ELF-1 (cell line): ENCODE data around the gene ADGRA1.
"Not testable (repeated sequence)": the region's sequence is repeated elsewhere in the genome, so short reads cannot be mapped to it uniquely, and the experiment has no call there.

Experiments
- DNase-seq: peaks from one replicate; pipeline ENCODE4 v3.0.0-alpha.2; 2016; ENCODE audit warnings: low read depth, low spot score

ADGRA1 gene, protein sequence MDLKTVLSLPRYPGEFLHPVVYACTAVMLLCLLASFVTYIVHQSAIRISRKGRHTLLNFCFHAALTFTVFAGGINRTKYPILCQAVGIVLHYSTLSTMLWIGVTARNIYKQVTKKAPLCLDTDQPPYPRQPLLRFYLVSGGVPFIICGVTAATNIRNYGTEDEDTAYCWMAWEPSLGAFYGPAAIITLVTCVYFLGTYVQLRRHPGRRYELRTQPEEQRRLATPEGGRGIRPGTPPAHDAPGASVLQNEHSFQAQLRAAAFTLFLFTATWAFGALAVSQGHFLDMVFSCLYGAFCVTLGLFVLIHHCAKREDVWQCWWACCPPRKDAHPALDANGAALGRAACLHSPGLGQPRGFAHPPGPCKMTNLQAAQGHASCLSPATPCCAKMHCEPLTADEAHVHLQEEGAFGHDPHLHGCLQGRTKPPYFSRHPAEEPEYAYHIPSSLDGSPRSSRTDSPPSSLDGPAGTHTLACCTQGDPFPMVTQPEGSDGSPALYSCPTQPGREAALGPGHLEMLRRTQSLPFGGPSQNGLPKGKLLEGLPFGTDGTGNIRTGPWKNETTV

DNA sequence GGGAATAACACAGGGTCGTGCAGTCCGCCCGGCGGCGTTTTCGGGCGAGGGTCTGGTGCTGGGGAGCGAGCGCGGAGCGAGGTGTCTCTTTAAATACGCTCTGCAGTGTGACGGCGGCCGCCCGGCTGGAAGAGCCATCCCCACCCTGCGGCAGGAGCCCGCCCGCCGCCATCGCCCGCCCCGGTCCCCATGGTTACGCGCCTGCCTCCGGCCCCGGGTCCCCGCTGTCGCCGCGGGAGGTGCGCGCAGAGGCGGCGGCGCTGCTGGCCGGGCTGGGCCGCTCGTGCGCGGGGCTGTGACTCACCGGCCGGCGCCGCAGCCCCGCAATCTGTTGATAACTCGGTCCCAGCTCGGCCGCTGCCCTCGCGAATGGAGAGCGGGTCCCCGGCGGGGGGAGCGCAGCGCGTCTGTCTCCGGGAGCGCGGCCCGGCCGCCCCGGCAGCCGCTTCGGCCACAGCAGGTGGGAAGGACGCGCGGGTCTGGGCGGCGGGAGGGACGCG, at the start of gene ADGRA1:
ADGRA1 (plus strand) TSS at position 246 of the 500 bp plus-strand sequence. CDS start 986 bp downstream, outside the sequence.
- DNase-seq, result peak; percentile 45

DNA sequence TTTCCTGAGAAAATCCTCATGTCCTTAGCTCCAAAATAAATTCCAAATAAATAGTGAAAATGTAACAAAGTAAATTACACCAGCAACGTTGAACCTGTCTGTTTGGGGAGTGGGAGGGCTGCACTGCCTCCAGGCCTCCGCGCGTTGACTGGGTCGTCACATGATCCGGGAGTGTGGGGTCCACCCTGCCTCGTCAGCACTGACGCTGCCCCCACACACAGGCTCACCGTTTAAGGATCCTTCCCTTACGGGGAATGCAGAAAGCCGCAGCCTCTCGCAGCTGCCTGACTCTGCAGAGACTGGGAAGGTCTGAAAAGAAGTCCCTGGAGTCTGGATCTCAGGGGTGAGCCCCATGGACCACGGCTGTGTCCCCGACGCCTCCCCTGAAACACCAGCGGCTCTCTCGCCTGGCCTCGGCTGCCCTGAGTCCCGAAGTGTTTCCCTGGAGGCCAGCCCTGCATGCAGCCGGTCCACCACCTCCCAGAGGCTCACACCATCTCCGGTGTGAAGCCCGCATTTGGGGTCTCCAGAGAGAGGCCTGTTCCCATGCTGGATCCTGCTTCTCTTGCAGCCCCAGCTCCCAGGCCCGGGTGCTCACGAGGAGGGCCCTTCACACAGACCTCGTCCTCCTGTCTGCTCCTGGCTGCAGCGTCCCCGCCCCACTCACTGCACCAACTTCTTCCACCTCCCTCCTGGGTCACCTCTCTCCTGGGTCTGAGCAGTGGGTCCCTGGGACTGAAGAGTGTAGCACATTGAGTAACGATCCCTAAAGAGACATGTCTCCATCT, 49.5 kb upstream of the ADGRA1 start:
- no peak for DNase-seq

DNA sequence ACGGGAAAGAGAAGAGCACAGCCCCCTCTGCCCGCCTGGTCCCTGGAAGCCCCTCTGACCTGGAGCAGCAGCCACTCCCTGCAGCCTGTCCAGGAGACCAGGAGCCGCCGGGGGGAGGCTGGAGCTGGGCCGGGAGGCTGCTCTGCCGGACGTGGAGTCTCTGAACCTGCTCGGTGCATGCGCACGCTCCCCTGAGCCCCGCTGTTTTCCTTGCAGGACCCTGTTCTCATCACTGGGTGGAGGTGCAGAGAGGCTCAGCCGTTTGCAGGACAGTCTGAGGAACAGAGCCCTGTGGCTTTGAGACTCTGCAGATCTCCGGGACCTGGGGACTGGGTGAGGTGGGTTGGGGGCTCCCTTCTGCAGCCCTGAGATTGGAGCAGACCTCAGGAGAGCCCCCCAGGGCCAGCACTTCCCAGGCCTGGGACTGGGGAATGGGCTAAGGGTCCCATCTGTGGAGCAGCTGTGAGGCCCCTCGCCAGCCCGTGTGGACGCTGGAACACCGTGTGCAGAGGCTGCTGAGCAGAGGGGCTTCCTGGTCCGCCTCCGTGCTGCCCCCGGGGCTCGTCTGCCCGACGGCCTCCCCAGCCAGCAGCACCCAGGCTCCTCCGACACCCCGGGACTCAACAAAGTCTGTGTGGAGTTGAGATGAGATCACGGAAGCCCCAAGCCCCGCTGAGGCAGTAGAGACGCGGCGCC, 48.5 kb upstream of the ADGRA1 start:
- DNase-seq, result peak; percentile 69

DNA sequence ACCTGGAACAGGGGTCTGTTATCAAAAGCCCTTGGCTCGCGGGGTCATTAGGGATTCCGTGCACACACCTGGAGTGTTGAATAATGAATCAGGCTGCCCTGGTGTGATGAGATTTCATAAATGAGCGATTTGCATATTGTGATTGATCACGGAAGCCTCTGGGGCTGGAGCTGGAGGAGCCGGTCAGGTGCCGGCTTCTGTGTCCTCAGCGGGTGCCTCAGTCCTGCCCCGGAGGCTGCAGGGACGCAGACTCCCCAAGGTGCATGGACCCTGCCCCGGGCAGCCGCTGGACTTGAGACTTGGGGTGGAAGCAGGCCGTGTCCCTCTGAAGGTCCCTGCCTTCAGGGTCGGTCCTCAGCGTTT, 47.9 kb upstream of the ADGRA1 start:
- no peak for DNase-seq

DNA sequence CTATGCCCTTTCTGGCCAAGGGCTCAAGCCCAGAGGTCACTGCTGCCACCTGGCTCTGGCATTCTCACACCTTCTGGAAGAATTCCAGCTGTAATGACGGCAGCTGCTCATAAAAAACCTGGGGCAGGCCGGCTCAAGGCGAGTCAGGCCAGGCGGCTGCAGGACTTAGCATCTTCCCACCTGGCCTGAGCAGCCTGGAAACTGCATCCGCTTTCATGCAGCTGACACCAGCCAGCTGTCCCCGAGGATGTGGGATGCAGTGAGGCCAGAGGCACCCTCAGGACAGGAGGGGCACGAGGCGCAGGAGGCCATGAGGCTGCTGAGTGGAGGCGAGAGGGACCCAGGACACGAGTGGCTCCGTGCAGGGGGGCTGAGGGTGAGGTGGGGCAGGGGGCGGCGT, 47.5 kb upstream of the ADGRA1 start:
- DNase-seq, result no peak

DNA sequence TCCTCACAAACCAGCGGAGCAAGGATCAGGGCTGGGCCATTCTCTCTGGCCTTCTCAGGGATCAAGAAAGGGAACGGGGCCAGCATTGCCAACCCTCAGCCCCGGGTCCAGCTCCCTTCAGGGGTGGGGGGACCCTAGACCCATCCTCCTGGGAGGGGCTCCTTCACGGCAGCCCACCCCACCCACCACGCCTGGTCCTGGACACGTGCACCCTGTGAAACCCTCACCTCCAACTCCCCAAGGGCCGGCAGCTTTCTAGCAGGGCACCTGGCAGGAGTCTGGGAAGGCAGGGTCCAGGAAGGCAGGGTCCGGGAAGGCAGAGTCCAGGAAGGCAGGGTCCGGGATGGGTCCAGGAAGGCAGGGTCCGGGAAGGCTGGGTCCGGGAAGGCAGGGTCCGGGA, 46.6 kb upstream of the ADGRA1 start:
- no peak for DNase-seq

DNA sequence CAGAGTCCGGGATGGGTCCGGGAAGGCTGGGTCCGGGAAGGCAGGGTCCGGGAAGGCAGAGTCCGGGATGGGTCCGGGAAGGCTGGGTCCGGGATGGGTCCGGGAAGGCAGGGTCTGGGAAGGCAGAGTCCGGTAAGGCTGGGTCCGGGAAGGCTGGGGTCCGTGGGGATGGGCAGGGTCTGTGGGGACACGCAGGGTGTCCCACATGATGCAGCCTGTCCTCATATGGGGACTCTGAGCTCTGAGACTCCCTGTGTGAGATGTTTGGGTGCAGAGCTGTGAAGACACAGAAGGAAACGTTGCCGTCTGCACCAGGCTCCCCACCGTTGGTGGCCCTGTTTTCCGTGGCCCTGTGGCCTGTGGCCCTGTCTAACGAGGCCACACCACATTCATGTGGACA, 45.7 kb upstream of the ADGRA1 start:
- no peak for DNase-seq

DNA sequence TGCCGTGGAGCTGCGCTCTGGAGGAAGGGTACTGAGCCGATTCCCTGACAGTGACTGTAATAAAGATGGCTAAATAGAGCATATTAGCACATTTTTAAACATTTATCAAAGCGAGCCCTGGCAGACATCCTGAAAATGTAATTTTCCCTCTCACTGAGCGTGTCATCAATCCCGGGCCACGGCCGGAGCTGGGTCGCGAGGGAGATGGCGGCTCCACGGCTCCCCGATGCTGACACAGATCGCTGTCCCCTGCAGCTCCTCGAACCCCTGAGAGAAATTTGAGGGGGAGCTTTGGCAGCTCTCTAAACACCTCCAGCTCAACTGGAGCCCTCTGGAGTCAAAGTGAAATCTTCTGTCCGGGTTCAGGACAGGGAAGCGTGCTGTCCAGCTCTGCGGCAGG, 44.9 kb upstream of the ADGRA1 start:
- no peak for DNase-seq

DNA sequence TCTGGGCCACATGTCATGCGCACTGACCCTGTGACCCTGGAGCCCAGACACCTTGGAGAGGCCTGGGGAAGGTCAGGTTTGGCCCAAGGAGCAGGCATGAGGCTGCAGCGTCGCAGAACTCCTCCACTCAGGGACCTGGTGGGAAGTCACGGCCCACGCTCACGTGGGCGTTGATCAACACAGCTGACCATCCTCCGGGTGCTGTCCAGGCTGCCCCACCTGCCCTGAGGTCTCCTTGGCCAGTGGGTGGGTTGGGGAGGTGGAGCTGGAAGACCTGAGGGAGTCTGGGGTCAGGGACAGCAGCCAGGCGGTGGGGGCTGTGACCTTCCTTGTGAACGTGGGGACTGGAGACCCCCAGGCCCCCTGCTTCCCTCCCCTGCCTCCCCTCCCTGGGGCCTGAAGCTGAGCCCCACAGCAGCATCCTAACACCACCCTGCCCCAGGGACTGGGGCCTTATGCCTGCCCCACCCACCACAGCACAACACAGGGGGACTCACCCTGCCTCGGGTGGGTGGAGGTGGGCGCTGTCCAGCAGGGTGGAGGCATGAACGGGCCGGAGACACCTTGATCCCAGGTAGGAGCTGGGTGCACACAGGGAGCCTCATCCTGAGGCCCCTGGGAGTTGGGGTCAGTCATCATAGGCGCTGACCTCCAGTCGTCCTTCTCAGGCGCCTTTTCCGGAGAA, 44.0 kb upstream of the ADGRA1 start:
- DNase-seq, result no peak

DNA sequence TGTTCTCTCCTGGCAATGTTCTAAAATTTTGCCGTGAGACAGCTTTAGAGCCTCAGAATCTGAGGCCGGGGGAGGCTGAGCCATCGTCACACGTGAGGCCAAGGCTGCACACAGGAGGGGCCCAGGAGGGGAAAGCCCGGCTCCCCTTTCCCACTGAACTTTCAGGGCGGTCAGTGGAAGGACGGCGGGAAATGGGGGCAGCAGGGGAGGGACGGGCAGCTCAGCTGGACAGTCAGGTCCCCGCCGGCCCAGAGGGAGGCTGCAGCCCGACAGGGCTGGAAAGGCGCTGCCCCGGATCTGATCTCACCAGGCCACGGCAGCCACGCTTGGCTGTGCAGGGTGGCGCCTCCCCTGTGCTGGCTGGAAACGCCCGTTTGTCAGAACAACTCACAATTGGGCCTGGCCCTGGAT, 43.3 kb upstream of the ADGRA1 start:
- DNase-seq, result no peak

DNA sequence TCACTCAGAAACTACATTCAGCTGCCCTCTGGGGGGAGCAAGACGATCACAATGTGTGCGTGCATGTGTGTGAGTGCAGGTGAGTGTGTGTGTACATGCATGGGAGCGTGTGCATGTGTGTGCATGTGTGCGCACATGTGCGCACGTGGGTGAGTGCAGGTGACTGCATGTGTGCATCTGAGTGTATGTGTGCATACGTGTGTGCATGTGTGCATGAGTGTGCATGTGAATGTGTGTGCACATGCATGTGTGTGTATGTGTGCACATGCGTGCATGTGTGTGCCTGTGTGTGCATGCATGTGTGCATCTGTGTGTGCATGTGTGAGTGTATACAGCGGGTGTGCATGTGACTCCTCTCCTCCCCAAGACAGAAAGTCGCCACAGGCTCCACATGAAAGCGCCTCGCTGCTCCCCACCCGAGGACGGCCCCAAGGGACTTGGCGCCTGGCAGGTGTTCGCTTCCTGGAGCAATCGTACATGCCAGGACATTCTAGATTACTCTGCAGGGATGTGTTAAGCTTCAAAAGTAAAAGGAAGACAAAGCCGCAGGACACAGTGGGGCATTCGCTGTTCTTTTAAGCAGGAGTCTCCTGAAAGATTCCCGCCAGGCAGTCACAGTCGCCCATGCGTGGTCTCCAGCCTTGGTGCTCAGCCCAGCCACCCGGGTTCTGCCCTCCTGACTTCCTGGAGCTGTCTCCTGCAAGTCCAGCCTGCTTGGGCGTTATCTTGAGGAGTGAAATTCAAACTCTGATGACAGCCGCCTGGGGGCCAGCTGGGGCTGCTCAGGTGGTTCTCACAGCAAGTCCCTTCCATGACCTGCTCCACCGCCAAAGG, 42.0 kb upstream of the ADGRA1 start:
- peak; percentile 38 for DNase-seq

DNA sequence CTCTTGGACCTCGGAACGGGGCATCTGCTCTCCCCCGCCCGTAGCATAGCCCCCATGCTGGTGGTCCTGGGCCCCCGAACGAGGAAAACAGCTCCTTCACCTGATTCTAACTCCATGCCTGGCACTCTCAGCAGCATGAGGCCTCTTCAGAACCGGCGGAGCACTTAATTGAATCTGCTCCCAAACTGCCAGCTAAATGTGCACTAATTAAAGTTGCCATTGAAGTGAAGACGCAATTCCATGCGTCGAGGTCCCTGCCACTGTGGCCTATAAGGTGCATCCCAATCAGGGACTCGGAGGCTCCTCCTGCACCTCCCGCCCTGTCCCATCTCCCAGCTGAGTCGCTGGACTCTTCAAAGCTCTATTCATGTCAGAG, 41.3 kb upstream of the ADGRA1 start:
- no peak for DNase-seq

DNA sequence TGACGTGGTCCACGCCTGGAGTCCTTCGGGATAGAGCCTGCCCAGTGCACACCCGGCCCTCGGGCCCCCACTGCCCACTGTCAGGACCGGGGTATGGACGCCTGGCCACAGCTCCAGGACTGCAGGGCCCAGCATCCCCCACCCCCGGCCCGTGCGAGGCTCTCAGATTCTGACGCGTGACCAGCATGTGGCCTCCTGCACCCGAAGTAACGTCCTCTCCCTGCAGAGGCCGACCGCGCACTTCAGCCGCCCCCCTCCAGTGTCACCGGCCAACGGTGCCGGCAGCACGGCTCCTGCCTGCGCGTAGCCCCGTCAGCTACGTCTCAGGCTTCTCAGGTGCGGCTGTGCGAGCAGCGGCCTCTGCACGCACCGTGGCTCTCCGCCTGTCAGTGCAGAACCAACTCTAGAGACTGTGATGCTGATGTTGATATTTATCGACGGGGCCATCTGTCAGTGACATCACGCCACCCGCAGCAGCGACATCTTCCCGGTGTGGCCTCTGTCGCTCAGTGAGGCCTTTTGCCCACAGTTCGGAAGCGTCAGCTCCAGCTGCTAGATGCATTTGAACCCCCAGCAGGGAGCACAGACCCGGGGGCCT, 40.1 kb upstream of the ADGRA1 start:
- DNase-seq, result no peak

DNA sequence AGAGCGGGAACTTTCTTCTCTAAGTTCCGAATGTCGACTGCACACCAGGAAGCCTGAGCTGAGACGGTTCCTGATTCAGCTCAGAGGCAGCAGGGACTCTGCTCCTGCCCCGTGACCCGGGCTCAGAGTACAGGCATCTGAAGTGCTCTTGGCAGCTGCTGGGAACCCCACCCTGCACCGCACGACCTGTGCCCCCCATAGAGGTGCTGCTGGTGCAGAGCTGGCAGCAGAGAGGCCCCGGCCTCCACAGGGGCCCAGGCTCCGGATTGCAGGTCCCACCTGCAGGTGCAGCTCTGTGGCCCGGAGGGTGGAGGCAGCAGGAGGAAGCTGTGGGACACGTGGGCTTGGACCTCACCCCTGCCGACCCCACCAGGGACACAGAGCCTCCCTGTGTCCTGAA, 39.5 kb upstream of the ADGRA1 start:
- no peak for DNase-seq

DNA sequence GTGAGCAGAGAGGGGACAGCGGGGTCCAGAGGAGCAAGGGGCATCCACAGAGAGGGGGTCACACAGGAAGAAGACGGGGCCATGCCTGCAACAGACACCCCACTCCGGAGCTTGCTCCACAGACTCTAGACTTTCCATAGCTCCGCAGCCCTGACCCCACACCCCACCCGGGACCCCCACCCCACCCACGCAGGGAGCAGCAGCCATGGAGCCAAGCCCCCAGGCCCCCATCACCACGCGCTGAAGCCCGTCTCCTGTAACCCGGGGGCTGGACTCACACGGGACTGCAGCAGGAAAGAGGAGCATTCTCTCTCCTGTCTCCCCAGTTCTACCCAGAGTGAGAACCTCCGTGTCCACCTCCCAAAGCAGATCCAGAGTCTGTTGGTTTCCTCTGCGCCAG, 38.8 kb upstream of the ADGRA1 start:
- DNase-seq, result no peak

DNA sequence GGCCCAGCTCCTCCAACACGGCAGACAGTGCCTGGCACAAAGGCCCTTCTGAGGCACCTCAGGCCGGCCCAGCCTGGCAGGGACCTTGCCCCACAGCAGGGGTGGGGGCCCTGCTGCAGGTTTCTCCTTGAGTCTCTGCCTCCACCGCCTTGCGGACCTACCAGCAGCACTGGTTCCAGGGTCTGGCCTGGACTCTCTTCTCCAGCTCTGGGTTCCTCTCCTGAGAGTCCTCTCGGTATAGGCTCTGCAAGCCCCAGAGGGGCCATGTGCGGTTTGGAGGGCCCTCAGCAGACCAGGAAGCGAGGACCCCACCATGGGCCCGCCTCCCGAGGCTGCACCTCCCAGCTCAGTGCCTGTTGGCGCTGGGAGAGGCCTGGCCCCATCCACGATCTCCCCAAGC, 38.1 kb upstream of the ADGRA1 start:
- DNase-seq, result no peak

DNA sequence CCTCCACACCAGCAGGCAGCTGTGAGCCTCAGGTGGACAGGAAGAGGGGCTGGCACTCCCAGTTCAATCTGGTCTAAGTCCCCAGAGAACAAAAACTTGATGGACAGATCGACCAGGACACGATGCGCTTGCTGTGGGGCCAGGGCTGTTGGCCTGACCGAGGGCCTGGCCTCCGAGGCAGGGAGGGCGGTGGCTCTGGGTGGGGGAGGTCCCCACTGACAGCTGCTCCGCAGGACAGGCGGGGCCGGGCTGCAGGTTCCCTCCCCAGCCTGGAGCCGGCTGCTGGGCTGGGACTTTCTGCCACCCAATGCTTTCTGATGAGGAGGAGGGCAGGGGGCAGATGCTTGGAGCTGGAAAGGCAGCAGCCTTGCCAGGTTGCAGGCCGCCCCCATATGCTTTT, 37.4 kb upstream of the ADGRA1 start:
- no peak for DNase-seq

DNA sequence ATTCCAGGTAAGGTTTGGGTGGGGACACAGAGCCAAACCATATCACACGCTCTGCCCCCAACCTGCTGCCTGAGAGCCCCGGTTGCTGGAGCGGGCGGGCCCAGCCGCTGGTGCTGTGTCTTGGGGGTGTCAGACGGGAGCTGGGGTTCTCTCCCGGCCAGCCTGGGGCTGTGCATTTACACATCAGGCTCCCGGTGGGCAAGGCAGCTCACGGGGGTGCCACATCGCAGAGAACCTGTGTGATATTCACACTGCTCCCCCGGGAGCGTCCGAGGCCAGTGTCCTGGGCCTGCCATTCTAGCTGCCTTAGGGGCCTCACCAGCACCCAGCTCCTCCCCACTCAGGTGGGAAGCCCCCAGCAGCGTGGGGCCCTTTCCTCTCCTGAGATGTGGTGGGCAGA, 35.6 kb upstream of the ADGRA1 start:
- no peak for DNase-seq

DNA sequence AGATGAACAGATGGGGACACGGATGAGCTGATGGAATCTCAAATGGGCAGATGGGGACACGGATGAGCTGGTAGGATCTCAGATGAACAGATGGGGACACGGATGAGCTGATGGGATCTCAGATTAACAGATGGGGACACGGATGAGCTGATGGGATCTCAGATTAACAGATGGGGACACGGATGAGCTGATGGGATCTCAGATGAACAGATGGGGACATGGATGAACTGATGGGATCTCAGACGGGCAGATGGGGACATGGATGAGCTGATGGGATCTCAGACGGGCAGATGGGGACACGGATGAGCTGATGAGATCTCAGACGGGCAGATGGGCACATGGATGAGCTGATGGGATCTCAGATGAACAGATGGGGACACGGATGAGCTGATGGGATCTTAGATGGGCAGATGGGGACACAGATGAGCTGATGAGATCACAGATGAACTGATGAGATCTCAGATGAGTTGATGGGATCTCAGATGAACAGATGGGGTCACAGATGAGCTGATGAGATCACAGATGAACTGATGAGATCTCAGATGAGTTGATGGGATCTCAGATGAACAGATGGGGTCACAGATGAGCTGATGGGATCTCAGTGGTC, 34.1 kb upstream of the ADGRA1 start:
- DNase-seq, result not testable (repeated sequence)

DNA sequence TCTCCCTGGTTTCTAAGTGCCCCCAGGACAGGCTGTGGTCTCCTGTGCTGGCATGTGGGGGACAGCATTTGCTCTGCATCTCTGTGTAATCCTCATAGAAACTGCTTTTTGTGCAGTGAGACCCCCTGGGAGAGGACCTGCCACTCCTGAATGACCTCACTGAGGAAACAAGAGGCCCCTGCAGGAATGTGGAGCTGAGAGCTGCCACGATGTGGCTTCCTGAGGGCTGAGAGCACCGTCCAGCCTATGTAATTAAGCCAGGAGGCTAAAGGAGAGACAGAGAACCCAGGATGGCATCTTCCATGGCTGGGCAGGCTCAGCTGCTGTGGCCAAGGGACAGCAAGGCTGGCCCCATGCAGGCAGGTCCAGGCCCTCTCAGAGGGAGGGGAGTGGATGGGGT, 32.3 kb upstream of the ADGRA1 start:
- DNase-seq, result no peak
